ENCODE measurements around the gene PRTFDC1.

DNA sequence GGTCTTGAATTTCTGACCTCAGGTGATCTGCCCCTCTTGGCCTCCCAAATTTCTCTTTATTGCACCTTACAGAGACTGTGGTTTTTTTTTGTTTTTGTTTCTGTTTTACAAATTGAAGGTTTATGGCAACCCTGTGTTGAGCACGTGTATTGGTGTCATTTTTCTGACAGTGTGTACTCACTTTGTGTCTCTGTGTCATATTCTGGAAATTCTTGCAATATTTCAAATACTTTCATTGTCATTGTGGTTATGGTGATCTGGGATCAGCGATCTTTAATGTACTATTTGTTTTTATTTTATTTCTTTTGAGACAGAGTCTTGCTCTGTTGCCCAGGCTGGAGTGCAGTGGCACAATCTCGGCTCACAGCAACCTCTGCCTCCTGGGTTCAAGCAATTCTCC is 89.8 kb downstream of the PRTFDC1 start:
- TF ChIP-seq, protein P1, sequence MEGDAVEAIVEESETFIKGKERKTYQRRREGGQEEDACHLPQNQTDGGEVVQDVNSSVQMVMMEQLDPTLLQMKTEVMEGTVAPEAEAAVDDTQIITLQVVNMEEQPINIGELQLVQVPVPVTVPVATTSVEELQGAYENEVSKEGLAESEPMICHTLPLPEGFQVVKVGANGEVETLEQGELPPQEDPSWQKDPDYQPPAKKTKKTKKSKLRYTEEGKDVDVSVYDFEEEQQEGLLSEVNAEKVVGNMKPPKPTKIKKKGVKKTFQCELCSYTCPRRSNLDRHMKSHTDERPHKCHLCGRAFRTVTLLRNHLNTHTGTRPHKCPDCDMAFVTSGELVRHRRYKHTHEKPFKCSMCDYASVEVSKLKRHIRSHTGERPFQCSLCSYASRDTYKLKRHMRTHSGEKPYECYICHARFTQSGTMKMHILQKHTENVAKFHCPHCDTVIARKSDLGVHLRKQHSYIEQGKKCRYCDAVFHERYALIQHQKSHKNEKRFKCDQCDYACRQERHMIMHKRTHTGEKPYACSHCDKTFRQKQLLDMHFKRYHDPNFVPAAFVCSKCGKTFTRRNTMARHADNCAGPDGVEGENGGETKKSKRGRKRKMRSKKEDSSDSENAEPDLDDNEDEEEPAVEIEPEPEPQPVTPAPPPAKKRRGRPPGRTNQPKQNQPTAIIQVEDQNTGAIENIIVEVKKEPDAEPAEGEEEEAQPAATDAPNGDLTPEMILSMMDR (optimal IDR thresholded peaks at IDR 0.05 in 1 of 3, IDR thresholded peaks at IDR 0.05 in 1 of 3, conservative IDR thresholded peaks at IDR 0.05 in 1 of 3; ENCODE audit: extremely low read depth in 1 of 3, insufficient read depth in 2 of 3, low read length in 3 of 3) = no peak
- TF ChIP-seq EZH2 (IDR thresholded peaks at IDR 0.05; ENCODE audit: low read length) = no peak
